HG02759 (cell line): ENCODE measurements around the gene PTH1R.

Experiments
- ATAC-seq: cut with Tn5 transposase; IDR thresholded peaks from one replicate; pipeline ENCODE4 v1.9.1; 2021; ENCODE audit warnings: mild to moderate bottlenecking, moderate library complexity; ENCODE audit not compliant: unreplicated experiment

PTH1R gene

DNA sequence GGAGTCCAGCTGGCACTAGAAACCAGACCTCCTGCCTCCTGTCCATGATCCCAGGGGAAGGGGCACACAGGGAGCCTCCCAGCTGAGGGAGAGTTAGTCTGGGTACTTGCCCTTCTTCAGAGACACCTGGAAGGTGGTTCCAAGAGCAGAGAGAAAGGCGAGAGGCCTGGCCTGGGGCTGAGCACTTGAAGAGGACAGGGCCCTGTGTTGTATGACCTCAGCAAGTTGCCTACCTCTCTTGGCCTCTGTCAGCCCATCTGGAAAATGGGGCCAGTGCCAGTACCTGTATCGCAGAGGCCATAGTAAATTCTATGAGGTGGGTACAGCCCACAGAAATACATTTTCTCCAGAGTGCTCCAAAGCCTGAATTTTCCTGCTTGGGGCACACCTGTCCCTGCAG, 19.5 kb downstream of the PTH1R start:
- ATAC-seq: no peak

DNA sequence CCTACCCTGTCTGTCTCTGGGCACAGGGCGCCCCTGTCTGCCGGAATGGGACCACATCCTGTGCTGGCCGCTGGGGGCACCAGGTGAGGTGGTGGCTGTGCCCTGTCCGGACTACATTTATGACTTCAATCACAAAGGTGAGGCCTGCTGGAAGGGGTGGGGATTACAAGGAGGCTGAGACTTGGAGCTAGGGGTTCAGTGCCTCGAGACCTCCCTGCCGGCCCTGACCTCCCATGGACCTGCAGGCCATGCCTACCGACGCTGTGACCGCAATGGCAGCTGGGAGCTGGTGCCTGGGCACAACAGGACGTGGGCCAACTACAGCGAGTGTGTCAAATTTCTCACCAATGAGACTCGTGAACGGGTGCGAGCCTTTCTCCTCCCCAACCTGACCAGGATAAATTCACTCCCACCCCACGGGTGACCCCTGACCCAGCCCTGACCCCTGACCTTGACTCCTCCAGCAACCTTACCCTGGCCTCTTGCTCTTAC, 20.4 kb downstream of the PTH1R start:
- ATAC-seq: no peak

DNA sequence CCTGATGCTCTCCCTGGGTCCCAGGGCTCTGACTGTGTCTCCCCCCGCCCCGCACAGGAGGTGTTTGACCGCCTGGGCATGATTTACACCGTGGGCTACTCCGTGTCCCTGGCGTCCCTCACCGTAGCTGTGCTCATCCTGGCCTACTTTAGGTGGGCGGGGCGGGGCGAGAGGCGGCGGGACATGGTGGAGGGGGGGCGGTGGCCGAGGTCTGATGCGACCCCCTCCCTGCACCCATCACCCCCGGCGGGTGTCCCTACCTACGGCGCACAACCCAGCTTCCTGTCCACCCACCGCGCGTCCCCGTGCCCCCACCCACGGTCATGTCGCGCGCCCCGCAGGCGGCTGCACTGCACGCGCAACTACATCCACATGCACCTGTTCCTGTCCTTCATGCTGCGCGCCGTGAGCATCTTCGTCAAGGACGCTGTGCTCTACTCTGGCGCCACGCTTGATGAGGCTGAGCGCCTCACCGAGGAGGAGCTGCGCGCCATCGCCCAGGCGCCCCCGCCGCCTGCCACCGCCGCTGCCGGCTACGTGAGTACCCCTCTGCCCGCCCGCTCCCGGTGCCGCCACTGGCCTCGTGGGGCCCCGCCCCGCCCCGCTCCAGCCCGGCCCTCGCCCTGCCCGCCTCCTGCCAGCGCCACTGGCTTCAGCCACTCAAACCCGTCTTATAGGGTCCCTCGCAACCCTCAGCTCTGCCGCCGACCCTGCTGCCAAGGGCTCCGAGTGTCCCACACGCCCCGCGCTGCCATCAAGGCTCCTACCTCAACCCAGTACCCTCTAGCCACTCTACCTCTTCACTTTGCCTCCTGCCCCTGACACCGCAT, 21.0 kb downstream of the PTH1R start:
- ATAC-seq: no peak

DNA sequence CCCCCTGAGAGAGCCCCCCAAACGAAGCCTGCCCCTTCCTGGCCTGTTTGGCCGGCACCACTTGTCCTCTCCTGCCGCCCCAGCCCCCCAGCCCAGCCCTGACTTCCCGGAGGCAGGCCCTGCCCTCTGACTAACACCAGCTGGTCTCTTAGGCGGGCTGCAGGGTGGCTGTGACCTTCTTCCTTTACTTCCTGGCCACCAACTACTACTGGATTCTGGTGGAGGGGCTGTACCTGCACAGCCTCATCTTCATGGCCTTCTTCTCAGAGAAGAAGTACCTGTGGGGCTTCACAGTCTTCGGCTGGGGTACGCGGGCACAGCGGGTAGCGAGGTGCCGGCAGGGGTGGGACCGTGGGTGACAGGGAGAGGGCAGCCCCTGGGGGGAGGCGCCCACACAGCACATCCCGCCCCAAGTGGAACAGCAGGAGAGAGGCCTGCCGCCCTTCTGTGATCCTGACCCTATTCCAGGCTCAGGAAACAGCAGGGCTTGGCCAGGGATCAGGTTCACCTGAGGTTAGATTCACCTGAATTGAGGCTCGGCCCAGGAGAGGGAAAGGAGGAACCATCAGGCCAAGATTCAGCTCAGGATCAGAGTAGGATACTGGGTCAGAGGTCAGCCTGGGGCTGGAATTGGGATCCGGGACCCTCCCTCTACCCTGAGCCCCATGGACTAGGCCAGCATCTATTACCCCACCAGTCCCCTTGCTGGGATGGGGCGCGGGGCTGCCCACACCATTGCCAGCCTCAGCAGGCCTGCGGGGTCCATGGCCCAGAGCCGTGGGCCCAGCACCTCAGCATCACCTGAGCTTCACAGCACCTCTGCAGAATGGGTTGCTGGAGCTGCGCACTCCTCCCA, 21.9 kb downstream of the PTH1R start:
- ATAC-seq: no peak

DNA sequence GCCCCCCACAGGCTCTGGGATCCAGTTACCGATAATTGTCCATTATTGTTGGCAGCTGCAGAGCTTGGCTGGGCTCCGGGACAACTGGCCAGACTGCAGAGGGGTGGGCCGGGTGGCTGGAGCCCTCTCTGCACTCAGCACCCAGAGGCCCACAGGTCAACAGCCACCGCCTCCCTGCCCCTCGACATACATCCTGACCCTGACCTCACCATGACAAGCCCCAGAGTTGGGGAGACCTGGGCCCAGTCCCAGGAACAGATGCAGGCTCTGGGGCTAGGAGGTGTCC, 22.4 kb downstream of the PTH1R start:
- no peak for ATAC-seq

DNA sequence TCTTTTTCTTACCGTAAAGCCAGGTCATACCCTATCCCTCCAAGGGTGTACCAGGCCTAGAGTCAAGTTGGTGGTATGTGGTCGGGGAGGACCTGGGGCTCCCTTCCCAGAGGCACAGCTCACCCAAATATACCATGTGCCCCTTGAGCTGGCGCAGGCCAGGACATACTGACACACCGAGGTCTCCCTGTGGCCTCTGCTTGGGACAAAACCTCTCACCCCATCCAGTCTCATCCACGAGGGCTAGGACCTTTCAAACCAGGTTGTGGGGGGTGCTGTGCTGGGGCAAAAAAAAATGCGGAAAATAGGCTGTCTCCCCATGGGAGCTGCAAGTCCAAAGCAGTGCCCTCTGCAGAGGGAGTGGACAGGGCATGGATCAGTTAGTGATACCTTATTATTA, 22.8 kb downstream of the PTH1R start:
- ATAC-seq: no peak

DNA sequence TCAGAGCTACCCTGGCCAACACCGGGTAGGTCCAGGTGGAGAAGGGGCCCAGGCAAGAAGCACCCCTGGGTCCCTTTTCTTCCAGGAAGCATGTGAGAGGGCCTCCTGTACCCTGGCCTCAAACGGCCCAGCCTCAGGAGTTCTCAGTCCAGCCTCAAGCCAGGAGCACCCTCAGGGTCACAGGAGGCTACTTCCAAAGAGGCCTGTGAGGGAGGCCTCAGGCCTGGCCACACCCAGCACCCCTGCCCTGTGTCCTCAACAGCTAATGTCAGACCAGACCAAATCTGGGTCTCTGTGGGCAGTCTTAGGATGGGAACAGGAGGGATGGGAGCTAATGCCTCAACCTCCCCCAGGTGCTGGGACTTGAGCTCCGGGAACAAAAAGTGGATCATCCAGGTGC, 23.5 kb downstream of the PTH1R start:
- ATAC-seq: no peak

DNA sequence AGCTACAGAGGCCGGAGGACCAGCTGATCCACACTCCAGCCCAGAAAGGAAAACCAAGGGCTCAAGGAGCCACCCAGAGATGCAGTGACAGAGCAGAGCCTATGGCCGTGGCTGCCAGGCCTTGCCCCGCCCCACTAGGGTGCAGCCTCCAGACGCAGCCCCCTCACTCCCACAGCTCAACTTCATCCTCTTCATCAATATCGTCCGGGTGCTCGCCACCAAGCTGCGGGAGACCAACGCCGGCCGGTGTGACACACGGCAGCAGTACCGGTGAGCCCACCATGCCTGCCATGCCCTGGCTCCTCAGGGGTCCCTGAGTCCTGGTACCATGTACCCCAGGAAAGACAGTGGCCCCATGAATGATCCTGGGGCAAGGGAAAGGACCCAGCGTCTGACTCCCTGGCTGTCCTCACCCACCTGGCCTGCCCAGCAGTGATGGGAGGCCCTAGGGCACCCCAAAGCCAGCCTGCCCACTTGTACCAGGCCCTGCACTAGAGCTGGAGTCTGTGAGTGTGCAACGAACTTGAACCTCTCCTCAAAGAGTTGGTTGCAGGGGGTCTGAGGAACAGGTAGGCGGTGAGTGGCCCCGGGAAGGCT, 24.2 kb downstream of the PTH1R start:
- no peak for ATAC-seq

DNA sequence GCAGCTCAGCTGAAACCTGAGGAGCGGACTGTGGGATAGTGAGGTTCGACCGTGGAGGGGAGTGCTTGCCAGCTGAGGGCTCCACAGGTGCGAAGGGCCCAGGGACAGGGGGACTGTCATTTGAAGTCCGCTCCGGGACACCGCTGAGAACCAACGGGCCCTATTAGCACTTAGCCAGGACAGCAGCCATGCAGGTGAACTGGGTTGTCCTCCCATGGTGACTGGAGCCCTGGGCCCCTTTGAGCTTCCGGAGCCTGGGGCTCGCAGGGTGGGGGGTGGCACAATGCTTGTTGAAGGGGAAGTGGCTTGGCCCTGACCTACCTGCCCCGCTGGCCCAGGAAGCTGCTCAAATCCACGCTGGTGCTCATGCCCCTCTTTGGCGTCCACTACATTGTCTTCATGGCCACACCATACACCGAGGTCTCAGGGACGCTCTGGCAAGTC, 24.7 kb downstream of the PTH1R start:
- no peak for ATAC-seq

DNA sequence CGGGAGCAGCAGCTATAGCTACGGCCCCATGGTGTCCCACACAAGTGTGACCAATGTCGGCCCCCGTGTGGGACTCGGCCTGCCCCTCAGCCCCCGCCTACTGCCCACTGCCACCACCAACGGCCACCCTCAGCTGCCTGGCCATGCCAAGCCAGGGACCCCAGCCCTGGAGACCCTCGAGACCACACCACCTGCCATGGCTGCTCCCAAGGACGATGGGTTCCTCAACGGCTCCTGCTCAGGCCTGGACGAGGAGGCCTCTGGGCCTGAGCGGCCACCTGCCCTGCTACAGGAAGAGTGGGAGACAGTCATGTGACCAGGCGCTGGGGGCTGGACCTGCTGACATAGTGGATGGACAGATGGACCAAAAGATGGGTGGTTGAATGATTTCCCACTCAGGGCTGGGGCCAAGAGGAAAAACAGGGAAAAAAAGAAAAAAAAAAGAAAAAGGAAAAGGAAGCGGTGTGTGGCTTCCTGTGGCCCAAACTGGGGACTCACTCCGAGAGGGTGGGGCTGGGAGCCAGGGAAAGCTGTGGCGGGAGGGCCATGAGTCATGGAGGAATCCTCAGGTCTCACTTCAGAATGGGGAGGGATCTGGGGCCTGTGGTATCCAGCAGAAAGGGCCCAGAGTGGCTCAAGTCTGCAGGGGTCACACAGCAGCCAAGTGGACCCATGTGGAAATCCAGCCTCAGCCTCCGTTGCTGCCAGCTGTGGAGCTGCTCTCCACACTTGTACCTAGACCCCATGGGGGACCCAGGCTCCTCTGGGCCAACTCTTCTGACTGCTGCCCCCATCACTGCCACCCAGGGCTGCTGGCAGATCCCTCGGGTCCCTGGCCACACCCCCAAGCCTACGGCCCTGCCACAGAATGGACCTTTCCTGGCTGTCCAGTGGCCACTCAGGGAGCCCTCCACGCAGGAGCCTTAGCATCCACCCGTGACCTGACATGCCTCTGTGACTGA, 26.1 kb downstream of the PTH1R start:
- no peak for ATAC-seq

DNA sequence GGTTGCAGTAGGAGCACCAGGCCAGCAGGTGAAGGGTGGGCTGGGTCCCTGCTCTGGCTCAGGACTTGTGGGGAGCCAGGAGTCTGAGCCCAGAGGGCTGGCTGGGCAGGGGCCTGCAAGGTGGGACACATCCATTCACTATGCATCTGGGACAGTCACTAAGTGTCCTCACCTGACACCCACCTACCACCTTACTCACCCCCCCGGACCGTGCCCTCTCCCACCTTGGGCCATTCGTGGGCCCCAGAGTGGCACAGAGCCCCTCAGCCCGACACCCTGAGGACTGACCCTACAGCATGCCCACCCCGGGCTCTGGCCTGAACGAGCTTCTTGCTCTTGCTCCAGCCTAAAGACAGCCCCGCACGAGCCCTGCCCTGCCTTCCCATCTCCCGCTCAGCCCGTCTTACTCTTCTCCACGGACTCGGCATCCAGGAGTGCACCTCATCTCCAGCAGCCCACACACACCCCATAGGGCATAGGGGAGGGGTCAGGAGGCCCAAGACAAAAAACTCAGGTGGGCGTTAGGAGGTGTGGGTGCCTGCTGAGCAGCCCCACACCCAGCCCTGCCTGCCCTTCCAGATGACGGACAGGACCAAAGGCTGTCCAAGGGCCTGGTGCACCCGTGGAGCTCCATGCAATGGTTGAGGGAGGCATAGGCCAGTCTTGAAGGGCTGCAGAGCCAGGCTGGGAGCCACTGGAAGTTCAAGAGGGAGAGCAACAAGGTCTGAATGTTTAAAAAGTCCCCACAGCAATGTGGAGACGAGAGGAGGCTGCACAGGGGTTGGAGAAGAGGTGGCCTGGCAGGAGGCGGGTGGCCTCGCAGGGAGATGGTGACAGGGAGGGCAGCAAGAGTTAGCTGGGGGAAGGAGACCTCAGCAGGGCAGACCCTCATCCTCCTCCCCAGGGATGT, 27.0 kb downstream of the PTH1R start:
- no peak for ATAC-seq

DNA sequence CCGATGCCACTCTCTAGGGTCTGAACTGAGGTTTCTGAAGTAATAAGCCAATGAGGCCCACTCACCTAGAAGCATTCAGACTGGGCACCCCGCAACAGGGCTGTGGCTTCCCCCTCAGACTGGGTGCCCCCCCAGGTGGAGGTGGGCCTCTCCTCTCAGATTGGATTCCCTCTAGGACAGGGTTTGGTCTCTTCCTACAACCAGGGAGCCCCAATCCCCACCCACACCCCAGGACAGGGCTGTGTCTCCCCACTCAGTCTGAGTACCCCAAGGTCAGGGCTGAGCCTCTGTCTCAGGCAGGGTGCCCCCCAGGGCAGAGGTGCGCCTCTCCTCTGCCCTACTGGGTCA, 27.7 kb downstream of the PTH1R start:
- no peak for ATAC-seq

DNA sequence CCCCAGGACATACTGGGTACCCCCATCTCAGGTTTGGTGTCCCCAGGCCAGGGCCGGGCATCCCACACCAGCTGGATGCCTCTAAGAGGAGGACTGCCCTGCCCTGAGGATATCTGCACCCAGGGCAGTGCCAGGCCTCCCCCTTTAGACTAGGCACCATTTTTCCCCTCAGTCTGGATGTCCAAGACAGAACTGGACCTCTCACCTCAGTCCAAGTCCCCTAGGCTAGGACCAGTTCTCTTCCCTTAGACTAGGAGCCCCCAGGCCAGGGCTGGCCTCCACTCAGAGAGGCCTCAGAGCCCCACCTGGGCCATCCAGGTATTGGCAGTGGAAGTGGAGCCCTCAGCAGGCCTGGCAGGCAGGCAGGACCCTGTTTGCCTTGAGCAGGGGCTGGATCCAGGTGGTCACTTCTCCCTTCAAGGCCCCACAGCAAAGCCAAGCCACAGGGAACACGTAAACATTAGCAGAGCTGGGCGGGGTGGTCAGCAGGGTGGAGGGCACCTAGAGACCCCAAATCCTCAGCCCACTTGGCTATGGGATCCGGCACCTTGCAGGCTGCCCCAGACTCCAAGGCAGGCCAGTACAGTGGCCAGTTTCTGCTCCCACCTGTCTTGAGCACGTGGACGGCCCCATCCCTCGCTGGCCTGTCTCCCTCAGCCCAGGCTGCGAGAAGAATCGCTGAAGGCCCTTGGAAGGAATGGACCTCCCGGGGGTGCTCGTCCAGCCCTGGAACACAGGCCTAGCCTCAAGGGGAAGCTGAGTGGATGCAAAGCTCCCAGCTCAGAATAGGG, 28.3 kb downstream of the PTH1R start:
- ATAC-seq: no peak

DNA sequence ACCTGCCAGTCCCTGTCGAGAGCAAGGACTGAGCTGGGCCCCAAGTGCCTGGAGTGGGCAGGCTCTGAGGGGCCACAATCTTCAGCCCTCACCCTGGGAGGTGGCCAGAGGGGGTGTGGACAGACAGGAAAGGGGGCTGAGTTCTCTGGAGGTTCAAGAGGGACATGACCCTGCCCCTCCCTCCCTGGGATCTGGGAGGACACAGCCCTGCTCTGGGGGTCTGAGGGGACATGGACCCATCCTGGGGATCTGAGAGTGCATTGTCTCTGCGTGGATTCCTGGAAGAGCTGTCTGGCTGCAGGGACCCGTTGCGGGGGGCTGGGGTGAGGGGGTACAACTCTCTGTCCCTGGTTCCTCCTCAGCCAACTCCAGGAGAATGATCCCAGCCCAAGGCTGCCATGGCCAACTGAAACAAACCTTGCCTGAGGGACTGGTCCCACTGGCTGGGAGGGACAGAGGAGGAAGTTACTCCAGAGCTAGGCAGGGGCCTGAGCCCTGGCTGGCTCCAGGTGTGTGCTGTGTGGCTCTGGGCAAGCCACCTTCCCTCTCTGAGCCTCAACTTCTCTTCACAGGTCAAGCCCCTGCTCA, 29.0 kb downstream of the PTH1R start:
- no peak for ATAC-seq

DNA sequence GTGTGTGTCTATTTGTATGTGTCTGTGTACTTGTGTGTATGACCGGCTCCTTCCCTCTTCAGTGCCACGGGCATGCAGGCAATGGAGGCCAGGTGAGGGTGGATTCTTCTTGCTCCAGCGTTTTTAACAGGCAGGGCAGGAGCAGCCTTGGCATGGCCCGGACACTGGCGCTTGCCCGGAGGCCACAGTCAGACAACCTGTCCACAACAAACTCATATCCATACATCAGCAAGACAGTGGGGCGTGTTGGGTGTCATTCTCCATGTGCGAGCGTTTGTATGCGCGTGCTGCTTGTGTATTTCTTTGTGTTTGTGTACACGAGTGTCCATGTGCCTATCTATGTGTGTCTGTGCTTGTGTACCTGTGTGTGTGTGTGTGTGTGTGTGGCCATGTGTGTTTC, 29.8 kb downstream of the PTH1R start:
- ATAC-seq: no peak

DNA sequence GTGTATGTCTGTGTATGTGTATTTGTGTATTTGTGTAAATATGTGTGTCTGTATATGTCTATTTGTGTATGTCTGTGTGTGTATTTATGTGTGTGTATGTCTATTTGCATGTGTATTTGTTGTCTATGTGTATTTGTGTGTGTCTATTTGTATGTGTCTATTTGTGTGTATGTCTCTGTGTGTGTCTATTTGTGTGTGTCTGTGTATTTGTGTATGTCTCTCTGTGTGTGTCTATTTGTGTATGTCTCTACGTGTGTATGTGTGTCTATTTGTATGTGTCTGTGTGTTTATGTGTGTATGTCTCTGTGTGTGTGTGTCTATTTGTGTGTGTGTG, 30.4 kb downstream of the PTH1R start:
- no peak for ATAC-seq

DNA sequence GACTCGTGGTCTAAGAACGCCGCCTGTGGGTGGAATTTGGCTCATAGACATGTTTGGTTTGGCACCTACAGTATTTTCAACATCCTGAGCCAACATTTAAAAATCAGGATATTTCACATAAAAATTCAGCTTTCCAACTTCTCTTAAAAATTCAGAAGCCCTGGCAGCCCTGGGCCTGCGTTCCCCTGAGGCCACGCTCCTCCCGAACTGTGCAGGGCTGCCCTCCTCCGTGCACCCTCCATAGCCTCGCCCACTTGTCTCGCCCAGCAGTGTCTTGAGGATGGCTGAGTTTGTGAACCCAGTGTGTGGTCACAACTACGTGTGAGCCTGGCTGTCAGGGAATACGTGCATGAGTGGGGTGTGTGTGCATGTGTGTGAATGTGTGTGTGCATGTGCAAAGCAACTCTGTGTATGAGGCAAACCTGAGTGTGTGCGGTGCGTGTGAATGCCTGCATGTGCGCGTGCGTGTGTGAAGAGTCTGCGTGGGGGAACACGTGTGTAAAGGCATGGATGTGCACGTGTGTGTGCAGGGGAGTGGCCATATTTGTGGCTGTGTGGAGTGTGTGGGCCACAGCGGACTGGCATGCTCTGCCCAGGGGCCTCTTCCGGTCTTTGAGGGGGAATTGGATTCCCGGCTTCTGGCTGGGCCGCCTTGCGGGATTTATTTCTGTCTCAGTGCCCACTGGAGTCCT, 30.9 kb downstream of the PTH1R start:
- ATAC-seq: no peak

DNA sequence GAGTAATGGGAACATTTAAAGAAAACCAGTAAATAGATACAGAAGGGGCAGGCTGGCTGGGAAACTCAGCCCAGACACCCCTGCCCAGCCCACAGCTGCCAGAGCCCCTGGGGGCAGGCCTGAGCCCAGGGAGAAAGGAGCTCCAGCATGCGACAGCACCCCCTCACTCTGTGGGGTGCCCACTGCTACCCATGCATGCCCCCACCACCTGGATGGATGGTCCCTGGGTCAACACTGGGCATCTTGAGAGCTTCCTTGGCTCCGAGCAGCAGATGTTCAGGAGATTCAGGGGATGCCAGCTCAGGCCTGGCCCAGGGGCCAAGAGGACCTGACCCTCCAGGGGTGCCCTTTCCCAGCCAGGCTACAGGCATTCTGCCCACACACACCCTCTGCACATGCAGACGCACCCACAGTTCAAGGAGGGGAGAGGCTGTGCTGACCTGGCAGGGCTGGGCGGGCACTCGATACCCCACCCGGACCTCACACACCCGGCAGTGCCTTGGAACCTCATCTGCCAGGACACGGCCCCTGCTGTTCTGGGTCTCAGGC, 31.5 kb downstream of the PTH1R start:
- peak; percentile 20 for ATAC-seq
